GM18502 (cell line): ENCODE measurements around the gene THAP7.
"Not testable (repeated sequence)": the region's sequence is repeated elsewhere in the genome, so short reads cannot be mapped to it uniquely, and the experiment has no call there.

ENCODE experiments used
- ATAC-seq: cut with Tn5 transposase; IDR thresholded peaks from one replicate; pipeline ENCODE4 v1.9.1; 2021; ENCODE audit warnings: mild to moderate bottlenecking; ENCODE audit not compliant: unreplicated experiment, poor library complexity

THAP7 gene

DNA sequence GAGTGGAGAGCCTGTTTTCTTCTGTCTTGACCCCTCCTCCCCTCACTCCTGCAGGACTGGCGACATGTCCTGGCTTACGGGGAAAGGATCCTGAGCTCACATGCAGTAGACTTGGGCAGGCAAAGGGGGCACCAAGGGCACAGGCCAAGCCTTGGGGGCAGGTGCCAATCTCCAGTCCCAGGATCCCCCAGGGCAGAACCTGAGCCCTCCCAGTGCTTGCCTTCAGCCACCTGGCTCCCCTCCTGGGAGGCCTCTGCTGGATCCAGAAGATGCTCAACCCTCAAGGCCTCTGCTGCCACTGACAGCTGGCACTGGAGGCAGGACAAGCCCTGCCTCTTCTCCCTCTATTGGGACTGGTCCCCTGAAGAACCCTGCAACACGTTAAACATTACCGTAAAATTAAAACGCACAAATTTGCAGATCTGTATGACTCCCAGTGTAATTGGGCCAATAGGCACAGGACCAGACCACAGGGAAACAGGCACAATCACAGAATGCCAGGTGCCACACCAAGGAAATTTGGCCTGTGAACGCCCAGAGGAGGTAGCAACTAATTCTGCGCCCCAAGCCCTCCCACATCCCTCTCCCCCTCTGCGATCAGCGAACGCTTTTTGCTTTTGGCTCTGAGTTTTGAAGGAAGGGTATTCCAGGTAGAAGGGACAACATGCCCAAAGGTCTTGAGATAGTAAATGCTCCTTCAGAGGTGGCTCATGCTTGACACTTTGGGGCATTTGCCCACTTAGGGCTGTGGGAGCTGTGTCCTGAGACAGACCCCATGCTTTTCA is 20.8 kb downstream of the THAP7 start:
- ATAC-seq = no peak

DNA sequence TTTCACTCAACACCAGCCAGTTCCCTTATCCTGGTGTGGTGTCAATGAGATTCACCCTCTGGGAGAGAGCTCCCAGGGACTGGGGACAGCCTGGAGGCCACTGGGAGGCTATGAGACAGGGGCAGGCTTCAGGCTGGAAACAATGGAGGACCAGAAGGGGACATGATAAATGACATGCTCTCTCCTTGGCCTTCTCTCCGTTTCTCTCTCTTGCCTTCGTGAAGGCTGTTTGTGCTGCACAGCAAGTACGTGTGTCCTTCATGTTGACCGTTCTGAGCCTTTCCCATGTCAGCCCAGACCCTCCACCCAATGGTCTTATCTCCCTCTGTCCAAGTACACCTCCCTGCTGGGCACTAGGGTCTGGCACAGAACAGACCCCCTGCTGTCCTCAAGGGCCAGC is 21.4 kb downstream of the THAP7 start:
- ATAC-seq = no peak

DNA sequence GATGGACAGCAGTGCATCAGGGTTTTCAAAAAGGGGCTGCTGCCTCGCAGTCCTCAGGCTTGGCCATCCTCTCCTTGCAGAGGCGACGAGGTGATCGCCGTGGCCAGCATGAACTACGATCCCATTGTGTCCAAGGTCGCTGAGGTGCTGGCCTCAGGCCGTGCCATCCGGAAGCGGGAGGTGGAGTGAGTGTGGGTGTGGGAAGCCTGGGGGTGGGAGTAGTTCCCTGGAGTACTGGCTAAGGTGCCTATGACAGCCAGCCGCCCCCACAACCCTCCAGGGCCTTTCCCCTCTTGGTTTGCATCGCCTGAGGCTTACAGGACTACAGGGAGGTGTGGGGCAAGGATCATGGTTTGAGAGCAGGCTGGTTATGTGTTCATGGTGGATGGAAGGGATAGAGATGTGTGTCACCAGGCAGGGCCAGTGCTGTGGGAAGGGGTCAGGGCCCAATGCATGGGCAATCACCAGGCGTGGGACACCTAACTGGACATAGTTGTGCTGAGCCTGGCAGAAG is 21.9 kb downstream of the THAP7 start:
- ATAC-seq = no peak

DNA sequence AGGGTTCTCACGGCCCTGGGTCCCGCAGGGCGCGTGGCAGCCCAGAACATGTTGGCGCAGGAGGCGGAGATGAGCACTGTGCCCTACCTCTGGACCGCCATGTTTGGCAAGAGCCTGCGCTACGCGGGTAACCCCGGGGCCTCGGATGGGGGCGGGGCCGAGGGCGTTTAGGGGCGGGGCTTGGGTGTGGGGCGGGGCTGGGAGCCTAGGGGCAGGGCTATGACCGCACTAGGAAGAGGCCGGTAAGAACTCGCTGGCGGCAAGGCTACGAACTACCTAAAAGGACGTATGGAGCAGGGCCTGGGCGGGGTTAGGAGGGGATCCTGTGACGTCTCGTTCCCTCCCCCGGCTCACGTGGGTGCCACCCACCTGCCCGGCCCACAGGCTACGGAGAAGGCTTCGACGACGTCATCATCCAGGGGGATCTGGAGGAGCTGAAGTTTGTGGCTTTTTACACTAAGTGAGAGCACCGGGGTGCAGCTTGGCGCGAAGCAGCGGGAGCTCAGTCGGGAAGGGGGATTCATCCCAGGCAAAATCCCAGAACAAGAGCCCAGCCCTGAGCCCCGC is 22.6 kb downstream of the THAP7 start:
- ATAC-seq = no peak

DNA sequence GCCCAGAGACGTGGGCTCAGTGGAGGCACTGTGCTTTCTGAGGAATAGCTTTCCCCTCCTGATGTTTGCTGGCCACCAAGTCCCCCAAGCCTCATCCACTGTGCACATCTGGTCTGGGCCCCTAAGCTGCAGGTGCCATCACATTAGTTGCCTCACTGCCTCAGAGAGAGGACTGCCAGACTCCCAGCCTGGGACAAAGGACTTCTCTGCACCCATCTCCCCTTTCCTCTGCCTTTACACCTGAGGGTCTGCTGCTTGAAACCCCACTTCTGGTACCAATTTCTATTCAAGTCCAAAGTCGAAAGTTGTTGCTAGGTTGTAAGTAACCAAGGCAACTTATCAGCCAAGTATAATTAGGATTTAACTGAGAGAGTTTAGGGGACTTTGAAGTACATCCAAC is 23.5 kb downstream of the THAP7 start:
- no peak for ATAC-seq

DNA sequence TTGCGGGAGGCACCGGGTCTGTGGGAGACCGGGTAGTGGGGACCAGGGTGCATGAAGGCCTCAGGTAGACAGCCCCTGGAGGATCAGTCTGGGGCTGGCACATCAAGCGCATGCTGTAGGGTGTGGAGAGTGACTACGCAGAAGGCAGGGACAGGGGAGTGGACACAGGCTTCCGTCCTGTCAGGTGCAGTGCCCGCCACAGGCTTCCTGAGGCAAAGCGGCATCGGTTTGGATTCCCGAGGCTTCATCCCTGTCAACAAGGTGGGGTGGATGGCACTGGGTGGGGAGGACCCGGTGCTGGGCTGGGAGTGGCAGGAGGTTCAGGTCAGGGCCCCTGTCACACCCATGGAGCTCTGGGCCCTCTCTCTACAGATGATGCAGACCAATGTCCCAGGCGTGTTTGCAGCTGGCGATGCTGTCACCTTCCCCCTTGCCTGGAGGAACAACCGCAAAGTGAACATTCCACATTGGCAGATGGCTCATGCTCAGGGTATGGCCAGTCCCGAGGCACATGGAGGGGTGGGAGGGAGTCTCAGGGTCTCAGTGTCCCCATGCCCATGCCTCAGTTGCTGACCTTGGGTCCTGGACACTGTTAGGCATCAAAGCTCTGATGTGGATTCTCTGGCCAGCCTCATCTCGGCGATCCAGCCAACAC is 24.3 kb downstream of the THAP7 start:
- no peak for ATAC-seq

DNA sequence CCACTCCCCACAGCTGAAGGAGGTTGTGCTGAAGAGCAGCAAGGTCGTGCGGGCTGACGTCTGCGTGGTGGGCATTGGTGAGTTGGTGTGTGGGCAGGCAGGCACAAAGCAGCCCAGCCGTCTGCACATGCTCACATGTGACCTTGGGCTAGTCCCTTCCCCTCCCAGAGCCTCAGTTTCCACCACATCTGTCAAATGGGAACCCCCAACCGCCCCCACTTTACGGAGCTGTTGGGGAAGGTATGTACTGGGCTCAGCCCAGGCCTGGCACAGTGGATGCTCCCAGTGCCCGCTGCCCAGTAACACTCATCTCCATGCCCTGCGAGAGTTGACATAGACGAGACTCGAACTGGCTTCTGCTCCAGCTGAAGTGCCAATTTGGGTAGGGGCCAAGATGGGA is 24.9 kb downstream of the THAP7 start:
- ATAC-seq = no peak

DNA sequence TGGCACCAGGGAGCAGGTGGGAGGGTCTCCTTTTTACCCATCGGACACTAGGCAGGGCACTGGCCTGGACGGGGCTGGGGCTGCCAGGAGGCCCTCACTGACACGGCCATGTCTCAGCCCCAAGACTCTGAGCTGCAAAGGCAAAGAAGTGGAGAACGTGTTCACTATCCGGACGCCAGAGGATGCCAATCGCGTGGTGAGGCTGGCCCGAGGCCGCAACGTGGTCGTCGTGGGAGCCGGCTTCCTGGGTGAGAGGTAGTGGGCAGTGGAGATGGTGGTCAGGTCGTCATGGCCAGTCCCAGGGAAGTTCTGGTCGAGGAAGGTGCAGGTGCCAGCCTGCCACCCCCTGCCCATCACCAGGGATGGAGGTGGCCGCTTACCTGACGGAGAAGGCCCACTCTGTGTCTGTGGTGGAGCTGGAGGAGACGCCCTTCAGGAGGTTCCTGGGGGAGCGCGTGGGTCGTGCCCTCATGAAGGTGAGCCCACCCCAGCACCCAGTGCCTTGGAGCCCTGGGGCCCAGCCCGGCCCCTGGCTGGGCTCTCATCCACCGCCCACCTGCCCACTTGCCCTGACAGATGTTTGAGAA is 25.5 kb downstream of the THAP7 start:
- no peak for ATAC-seq

DNA sequence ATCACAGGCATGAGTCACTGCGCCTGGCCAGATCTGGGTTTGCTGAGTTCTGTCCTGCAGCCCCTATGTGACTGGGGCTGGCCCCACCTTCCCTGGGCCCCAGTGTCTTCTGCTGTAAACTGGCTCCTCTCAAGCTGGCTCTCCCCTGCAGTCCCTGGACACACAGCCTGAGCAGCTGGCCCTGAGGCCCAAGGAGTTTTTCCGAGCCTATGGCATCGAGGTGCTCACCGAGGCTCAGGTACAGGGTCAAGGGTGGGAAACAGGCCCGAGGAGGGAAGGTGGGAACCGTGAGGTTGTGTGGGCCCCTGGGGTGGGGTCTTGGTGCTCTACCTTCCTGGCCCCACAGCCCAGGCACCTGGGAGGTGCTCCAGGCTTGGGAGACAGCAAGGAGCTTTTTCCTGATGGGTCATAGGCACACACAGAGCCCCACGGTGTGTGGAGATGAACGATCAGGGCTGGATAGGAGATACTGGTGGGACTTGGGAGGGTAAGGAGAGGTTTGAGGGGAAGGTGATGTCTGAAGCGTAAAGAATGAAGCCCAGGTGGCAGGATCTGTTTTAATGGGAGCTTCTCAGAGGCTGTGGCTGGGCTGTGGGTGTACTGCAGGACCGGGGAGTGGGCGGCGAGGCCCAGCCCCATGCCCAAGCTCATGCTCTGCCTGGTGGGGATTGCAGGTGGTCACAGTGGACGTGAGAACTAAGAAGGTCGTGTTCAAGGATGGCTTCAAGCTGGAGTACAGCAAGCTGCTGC is 26.2 kb downstream of the THAP7 start:
- no peak for ATAC-seq

DNA sequence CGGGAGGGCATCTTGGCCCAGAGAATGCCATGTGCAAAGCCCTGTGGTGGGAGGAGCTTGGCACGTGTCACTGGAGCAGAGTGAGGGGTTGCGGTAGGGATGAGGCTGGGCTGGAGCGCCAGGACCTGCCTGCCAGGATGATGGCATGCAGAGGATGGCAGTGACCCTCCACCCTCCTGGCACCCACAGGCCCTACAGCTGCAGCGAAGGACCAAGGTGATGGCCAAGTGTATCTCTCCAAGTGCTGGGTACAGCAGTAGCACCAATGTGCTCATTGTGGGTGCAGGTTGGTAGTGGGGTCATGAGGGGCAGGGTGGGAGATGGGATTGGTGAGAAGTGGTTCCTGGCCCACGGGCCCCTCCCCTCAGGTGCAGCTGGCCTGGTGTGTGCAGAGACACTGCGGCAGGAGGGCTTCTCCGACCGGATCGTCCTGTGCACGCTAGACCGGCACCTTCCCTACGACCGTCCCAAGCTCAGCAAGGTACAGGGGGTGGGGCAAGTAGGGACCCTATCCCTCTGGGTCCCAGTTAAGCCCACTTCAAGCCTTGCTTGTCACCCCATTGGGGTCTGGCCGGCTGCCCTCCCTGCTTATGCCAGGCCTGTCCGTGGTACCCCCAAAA is 27.5 kb downstream of the THAP7 start:
- ATAC-seq = no peak

DNA sequence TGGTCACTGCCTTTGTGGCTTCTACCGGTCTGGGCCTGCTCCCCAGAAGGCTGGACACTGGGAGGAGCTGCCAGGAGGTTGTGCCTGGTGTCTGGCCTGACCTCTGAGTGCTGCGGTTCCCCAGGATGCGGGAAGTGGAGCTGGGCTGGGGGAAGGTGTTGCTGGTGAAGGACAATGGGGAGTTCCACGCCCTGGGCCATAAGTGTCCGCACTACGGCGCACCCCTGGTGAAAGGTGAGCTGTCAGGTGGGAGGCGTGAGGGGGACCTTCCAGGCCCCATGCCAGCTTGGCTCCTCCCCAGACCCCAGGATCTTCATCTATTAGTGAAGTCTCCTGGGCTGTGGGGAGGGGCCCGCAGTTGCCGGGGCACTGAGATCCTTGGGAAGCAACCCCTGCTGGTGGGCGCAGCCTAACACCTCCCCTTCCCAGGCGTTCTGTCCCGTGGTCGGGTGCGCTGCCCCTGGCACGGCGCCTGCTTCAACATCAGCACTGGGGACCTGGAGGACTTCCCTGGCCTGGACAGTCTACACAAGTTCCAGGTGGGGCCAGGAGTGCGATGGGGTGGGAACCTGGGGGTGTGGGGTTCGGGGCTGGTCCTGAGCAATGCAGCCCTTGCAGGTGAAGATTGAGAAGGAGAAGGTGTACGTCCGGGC is 28.2 kb downstream of the THAP7 start:
- no peak for ATAC-seq

DNA sequence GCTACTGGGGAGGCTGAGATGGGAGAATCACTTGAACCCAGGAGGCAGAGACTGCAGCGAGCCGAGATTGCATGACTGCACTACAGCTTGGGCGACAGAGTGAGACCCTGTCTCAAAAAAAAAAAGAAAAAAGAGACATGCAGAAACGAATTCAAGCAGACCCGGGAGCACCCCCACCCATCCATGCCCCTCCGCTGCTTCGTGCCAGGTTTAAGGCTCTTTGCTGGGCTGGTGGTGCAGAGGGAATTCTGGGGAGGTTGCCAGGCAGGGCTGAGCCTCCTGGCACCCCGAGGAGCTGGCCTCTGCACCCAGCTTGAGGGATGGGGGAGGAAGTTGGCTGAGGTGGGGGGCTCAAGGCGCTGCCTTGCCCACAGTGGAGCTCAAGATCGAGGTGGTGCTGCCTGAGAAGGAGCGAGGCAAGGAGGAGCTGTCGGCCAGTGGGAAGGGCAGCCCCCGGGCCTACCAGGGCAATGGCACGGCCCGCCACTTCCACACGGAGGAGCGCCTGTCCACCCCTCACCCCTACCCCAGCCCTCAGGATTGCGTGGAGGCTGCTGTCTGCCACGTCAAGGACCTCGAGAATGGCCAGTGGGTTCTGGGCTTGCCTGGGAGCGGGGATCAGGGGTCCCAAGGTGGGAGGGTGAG is 28.9 kb downstream of the THAP7 start:
- no peak for ATAC-seq

DNA sequence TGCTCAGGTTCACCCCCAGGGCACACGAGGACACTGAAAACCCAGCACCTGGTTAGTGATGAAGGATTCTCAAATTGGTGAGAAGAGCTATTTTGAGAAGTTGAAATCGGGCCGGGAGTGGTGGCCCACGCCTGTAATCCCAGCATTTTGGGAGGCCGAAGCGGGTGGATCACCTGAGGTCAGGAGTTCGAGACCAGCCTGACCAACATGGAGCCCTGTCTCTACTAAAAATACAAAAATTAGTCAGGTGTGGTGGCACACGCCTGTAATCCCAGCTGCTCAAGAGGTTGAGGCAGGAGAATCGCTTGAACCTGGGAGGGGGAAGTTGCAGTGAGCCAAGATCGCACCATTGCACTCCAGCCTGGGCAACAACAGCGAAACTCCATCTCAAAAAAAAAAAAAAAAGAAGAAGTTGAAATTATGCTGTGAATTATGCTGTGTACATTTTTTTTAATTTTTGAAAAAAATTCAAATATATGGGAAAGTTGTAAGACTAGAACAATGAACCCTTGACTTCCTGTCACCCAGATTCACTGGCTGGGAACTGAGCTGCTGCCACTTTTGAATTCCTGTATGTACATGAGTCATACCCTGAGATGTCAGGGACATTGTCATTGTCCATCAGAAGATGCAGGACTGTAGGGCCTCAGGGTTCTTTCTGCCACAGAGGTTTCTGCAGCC is 29.8 kb downstream of the THAP7 start:
- not testable (repeated sequence) for ATAC-seq

DNA sequence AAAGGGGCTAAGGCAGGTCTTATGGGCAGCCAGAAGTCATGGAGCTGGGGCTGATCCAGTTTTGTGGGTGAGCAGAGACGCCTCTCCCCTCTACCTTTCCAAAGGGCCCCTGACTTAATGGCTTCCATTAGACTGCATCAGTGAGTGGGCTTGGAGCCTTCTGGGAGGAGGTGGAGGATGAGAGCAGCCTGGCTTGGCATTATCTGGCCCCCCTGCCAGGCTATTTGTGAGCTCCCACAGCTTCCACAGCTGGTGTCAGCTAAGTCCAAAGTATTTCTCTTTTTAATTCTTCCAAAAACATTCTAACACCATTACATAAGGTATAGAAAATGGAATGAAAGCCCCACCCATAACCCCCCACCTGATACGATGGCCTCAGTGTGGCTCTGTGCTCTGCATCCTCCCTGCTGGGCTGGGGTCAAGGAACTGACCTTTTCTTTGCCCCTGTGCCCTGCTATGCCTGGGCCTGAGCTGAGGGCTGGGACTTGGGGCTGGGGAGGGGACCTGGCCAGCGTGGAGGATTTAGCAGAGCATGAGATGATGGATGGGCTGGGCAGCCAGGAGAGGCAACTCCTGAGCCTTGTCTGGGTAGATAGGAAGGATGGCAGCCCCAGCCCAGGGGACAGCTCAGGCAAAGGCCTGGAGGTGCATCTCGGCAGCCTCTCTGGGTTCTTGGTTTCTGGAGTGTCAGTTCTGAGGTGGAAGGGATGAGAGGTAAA is 30.8 kb downstream of the THAP7 start:
- ATAC-seq = no peak

DNA sequence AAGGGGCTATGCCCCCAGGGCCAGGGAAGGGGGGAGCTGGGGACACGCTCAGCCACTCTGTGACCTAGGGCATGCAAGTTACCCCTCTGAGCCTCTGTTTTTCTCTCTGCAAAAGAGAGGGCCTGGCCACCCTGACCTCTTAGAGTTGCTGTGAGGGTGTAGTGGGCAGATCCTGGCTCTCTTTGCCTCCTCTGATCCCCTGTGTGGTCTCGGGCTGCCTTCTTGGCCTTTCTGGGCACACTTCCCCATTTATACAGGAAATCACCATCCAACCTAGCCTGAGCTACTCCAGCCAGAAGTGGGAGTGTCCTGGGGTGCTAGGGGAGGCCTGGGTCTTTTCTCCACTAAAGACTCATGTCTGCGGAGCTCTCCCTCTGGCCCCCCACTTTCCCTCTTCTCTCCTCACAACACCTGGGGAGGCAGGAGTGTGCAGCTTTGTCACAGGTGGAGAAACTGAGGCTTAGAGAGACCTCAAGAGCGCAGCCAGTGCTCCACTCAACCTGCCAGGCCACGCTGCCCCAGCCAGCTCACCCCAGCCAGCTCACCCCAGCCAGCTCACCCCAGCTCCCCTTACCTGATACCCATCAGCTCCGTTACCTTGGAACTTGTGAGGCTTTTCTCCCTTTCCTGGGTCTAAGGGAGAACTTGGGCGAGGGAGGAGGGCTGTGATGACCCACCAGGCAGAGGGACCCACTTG is 33.5 kb downstream of the THAP7 start:
- ATAC-seq = no peak

DNA sequence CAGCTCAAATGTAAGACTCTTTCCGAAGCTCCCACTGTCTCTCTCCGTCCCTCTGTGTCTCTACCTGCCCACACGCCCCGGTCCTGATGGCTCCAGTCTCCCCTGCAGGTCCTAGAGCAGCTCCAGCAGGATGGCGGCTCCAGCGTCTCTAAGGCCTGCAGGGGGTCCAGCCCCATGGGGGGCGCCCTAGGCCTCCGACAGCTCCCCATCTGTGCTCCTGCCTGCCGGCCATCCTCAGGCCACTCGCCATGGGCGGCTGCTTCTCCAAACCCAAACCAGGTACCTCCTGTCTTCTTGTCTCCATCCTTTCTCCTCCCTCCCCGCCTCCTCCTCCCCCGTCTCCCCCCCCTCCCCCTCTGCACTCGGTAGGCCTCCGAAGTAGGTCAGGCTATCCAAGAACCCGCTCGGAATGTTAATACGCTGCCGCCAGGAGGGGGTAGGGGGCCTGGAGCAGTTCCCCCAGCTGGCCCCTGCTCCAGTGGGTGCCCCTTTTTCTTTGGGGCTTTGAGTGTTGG is 34.2 kb downstream of the THAP7 start:
- ATAC-seq = no peak
